LNCaP clone FGC (cell line): Measurements from ENCODE around the gene TMEM250.
"Not testable (repeated sequence)": the region's sequence is repeated elsewhere in the genome, so short reads cannot be mapped to it uniquely, and the experiment has no call there.

Experiments
- DNase-seq: peaks from one replicate; pipeline ENCODE4 v3.0.0-alpha.2; 2011; ENCODE audit warnings: low read depth
- H3K4me3 ChIP-seq: 2 replicates; pipeline ENCODE4 v1.5.1; 2011; ENCODE audit warnings: mild to moderate bottlenecking, low read depth, low read length, control low read depth
- CTCF ChIP-seq: IDR thresholded peaks from 2 replicates; pipeline ENCODE4 v1.5.1; 2012; ENCODE audit warnings: mild to moderate bottlenecking; ENCODE audit not compliant: control insufficient read depth, insufficient read depth; ENCODE audit errors: extremely low read depth

Gene TMEM250

GRCh38 chr9:136151848-136152542, 33.3 kb upstream of the TMEM250 start:
- TF ChIP-seq CTCF = no peak
- no peak overlapping the region for H3K4me3 ChIP-seq
- DNase-seq = no peak

GRCh38 chr9:136151214-136151804, 32.6 kb upstream of the TMEM250 start:
- H3K4me3 ChIP-seq = no peak overlapping the region
- no peak for TF ChIP-seq CTCF
- no peak for DNase-seq

- not testable (repeated sequence) for DNase-seq, H3K4me3 ChIP-seq
Observed at GRCh38 chr9:136150664-136151213, 32.1 kb upstream of the TMEM250 start.

GRCh38 chr9:136149853-136150252, 31.2 kb upstream of the TMEM250 start:
- no peak for DNase-seq
- TF ChIP-seq CTCF = no peak
- no peak overlapping the region for H3K4me3 ChIP-seq

- TF ChIP-seq CTCF = no peak
- H3K4me3 ChIP-seq = no peak overlapping the region
- DNase-seq = no peak
Observed at GRCh38 chr9:136149337-136149736, 30.7 kb upstream of the TMEM250 start.

- no peak overlapping the region for H3K4me3 ChIP-seq
- no peak for TF ChIP-seq CTCF
- DNase-seq = no peak
Observed at GRCh38 chr9:136148766-136149165, 30.1 kb upstream of the TMEM250 start.

- TF ChIP-seq CTCF = no peak
- DNase-seq = no peak
- H3K4me3 ChIP-seq = no peak overlapping the region
Observed at GRCh38 chr9:136147890-136148714, 29.4 kb upstream of the TMEM250 start.
